ENCODE results near the gene SOCS1. TPM values are rescaled to one million over a fixed set of nuclear protein-coding genes. Genes with fewer than 3 reads are reported as not detected.

Gene SOCS1
- total and polyA plus RNA-seq, 2 experiments from 2014 or later, result 84.7 to 104 TPM

DNA sequence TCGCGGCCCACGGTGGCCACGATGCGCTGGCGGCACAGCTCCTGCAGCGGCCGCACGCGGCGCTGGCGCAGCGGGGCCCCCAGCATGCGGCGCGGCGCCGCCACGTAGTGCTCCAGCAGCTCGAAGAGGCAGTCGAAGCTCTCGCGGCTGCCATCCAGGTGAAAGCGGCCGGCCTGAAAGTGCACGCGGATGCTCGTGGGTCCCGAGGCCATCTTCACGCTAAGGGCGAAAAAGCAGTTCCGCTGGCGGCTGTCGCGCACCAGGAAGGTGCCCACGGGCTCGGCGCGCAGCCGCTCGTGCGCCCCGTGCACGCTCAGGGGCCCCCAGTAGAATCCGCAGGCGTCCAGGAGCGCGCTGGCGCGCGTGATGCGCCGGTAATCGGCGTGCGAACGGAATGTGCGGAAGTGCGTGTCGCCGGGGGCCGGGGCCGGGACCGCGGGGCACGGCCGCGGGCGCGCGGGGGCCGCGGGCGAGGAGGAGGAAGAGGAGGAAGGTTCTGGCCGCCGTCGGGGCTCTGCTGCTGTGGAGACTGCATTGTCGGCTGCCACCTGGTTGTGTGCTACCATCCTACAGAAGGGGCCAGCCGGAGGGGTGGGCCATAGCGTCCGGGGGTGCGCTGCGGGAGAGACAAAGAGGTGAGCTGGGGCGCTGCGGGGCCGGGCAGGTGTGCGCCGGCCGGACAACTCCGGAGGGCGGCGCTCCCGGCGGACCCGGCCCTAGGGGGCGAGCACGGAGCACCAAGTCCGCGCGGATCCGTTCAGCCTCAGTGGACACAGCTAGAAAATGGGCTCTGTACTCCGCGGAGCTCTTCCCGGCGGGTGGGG lies 879 bp downstream of the SOCS1 start:
- H3K4me3 Mint-ChIP-seq, result peak overlapping the region; percentile 80

More for the DNA sequence above, 879 bp downstream of the SOCS1 start:
- no peaks in the 10 kb centered on the region; the same call in 2 of the 3 replicates for H3K9me3 Mint-ChIP-seq
- H3K4me3 ChIP-seq, result peak overlapping the region; percentile 89
- peak overlapping the region; percentile 96 for H3K4me2 ChIP-seq
- H3K27me3 Mint-ChIP-seq (ENCODE audit: insufficient read depth, low read depth, poor library complexity), result peaks cover 22% of the 10 kb centered on the region
- H3K27ac ChIP-seq (ENCODE audit: low read depth), result no peak overlapping the region; the same call in 1 of the 2 replicates
- peaks cover 21% of the 10 kb centered on the region for H3K36me3 ChIP-seq (ENCODE audit: insufficient read depth)
- no peaks in the 10 kb centered on the region for H3K9me2 ChIP-seq (ENCODE audit: insufficient read depth)
- H3K4me1 Mint-ChIP-seq, result peaks cover 36% of the 10 kb centered on the region
- no peaks in the 10 kb centered on the region for H3K27me3 ChIP-seq (ENCODE audit: insufficient read depth)
- ATAC-seq (peak; percentile 6), DNase-seq (ENCODE audit: low spot score) (no peak)
- peaks cover 52% of the 10 kb centered on the region for H3F3A ChIP-seq (replicated peaks; ENCODE audit: low read depth)
- peaks cover 32% of the 10 kb centered on the region for H3K4me1 ChIP-seq (ENCODE audit: insufficient read depth)
- no peak overlapping the region for H2AFZ ChIP-seq
- peaks cover 21% of the 10 kb centered on the region for H4K20me1 ChIP-seq (replicated peaks; ENCODE audit: insufficient read depth)
- TF ChIP-seq POLR2AphosphoS5 (IDR thresholded peaks at IDR 0.05; ENCODE audit: low read depth) (peak; percentile 30), STAT1 (IDR thresholded peaks at IDR 0.05; ENCODE audit: unreplicated experiment) (no peak), CREB1 (CRISPR knock-in tag; IDR thresholded peaks at IDR 0.05; ENCODE audit: low read depth) (no peak), JUNB (IDR thresholded peaks at IDR 0.05; ENCODE audit: unreplicated experiment) (no peak), ZNF462 (CRISPR knock-in tag; IDR thresholded peaks at IDR 0.05) (no peak), ZNF114 (CRISPR knock-in tag; IDR thresholded peaks at IDR 0.05) (no peak)
- peaks cover 33% of the 10 kb centered on the region for H3K79me2 ChIP-seq (replicated peaks; ENCODE audit: insufficient read depth)
- peaks cover 27% of the 10 kb centered on the region for H3K36me3 Mint-ChIP-seq (ENCODE audit: low read depth)
- no peak overlapping the region for H3K27ac Mint-ChIP-seq
